HuH-7 (cell line): Measurements from ENCODE around the gene RLN3.

Source experiments
- DNase-seq: peaks from one replicate; pipeline ENCODE4 v3.0.0; 2011; ENCODE audit warnings: low spot score

Gene RLN3

DNA sequence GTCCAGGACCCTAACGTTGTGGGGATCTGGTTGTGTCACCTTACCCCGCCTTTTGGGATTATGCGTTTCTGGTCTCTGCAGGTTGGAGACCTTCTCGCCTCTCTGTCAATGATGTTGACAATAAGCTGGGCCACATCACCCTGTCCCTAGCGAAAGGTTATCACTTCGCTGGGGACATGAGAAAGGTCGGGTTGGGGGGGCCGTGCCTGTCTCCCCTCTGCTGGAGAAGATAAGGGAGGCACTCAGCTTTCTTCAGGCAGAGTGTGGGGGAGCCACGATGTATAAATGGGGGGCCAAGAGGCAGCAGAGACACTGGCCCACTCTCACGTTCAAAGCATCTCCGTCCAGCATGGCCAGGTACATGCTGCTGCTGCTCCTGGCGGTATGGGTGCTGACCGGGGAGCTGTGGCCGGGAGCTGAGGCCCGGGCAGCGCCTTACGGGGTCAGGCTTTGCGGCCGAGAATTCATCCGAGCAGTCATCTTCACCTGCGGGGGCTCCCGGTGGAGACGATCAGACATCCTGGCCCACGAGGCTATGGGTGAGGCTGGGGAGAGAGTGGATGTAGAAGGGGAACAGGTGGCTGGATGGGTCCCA lies at the start of gene RLN3:
Gene RLN3 (plus strand): TSS at position 293 of the 595 bp plus-strand sequence. CDS start 57 bp downstream, at position 350.
- DNase-seq = no peak

- DNase-seq = no peak
Observed at GRCh38 chr19:13978351-13979243, 49.4 kb upstream of the RLN3 start.

DNA sequence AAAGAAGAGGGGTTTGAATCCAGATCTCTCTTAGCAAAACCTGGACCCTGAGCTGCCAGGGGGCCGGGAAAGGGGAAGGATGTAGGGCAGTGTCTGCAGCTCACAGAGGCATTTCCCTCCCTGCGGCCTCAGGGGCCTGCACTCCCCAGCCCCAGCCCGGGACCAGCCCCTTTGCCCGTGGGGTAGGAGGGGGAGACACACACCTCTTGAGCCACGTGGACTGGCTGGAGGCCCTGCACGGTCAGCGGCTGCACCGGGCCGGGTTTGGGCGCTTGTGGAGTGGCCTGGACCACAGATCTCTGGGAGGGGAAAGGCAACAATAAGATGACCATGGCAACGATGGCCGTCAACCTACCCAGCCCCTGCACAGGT lies 48.7 kb upstream of the RLN3 start:
- DNase-seq = no peak

DNA sequence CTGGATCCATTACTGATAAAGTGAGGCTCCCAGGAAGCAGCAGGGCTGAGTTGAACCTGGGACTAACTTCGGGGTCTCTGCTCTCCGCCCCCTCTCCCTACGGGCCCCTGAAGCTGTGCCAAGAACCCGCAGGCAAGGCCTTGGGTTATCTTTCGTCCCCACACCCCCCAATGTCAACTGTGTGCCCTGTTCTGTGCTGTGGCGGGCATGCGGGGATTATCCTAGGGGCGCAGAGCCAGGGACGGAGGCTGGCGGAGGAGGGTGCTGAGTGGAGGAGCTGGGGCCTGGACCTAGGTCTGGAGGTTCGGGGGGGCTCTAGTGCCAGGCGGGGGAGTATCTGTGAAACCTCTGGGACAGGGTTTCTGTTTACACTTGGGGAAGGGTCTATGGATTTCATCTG lies 48.3 kb upstream of the RLN3 start:
- DNase-seq = no peak

DNA sequence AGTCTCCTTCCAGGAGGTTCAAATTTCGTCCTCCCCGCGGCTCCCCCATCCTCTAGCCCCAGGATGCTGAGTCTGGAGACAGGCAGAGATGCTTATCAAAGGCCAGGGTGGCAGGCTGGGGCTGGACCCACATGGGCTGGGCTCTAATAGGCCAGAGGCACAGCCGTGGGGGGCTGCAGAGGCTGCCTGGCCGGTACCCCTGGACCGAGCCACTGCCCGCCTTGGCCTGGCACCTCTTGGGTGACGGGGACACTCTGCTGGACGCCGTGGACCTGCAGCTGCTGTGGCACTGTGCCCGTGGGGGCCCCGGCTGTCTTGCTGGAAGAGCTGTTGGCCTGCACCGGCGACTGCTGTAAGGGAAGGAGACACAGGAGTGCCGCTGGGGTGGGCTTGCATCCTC lies 47.6 kb upstream of the RLN3 start:
- DNase-seq = no peak

- no peak for DNase-seq
Observed at GRCh38 chr19:13981021-13981420, 46.9 kb upstream of the RLN3 start.

GRCh38 chr19:13981467-13981866 lies 46.5 kb upstream of the RLN3 start:
- no peak for DNase-seq

- no peak for DNase-seq
Observed at GRCh38 chr19:13981988-13982501, 45.9 kb upstream of the RLN3 start.

DNA sequence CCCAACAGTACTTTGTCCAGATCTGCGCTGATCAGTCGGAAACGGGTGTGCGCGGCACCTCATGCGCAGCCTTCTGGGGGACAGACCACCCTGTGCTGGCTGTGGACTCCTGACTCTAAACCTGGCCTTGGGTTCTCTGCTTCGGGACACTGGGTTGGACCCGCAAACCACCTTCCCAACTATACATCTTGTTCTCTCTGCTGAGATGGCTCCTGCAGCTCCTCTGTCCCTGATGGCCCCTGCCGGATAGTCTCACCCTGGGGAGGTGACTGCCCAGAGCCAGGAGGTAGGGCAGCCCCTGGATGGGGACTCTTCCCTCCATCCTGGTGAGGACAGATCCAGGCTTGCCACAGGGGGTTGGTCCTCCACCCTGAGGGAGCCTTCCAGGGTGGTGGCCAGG lies 45.2 kb upstream of the RLN3 start:
- no peak for DNase-seq

GRCh38 chr19:13983213-13983889 lies 44.6 kb upstream of the RLN3 start:
- no peak for DNase-seq

DNA sequence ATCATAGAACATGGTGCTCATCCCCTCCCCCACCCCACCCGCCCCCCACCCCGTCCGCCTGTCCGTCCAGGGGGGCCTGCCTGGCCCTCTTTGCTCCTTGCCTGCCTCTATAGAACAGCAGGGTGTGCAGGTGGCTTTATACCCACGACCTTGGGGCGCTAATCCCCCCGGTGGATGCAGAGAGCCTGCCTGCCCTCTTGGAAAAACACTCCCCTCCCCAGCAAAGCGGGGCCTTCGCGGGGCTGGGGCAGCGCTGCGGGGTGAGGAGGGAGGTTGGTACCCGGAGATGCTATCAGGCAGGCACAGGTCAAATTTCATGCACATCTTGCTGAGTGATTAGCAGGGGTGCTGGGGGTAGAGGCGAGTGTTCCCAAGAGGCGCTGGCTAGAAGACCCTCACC lies 43.8 kb upstream of the RLN3 start:
- DNase-seq = no peak

GRCh38 chr19:13984875-13985741 lies 42.8 kb upstream of the RLN3 start:
- DNase-seq = no peak

DNA sequence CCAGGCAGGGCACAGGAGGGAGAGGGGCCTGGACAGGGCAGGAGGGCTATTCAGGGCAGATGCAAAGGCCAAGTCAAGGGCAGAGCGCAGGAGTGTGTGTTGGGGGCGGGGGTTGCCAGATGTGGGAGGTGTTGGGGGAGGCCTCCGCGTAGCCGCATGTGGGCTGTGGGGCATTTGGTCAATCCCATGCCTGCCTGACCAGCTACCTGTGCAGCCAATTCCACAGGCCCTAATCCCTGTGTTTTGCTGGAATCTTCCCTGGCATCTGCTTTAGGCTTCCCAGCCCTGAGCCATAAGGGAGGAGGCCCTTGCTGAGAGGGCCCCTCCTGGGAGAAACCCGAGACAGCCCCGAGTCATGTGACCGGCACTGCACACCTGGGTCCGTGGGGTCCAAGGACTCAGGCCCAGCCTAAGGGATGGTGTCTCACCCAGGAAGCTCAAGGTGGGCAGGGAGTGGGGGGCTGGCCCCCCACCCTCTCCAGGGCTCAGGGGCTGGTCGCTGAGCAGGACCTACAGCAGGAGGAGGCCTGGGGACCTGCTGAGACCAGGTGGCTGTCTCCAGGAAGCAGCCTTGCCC lies 42.1 kb upstream of the RLN3 start:
- no peak for DNase-seq

- no peak for DNase-seq
Observed at GRCh38 chr19:13986348-13986904, 41.5 kb upstream of the RLN3 start.

- DNase-seq = no peak
Observed at GRCh38 chr19:13987101-13987890, 40.7 kb upstream of the RLN3 start.

- no peak for DNase-seq
Observed at GRCh38 chr19:13989487-13989886, 38.5 kb upstream of the RLN3 start.

- no peak for DNase-seq
Observed at GRCh38 chr19:13990085-13990484, 37.9 kb upstream of the RLN3 start.

DNA sequence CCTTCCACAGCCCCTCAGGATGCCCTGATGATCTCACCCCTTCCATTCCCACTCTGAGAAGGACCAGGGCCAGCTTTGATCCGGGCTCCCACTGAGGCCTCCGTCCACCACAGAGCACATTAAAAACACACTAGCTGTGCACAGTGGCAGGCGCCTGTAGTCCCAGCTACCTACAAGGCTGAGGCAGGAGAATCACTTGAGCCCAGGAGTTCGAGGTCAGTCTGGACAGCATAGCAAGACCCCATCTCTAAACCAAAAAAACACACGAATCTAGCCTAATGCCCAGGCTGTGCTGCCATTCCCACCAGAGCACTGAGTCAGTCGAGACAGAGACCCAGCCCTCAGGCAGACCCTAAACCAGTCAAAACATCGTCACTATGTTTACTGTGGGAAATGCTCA lies 35.9 kb upstream of the RLN3 start:
- no peak for DNase-seq

- no peak for DNase-seq
Observed at GRCh38 chr19:13993590-13994300, 34.2 kb upstream of the RLN3 start.
